Rectal smooth muscle tissue (tissue), 1 donor: ENCODE measurements around the gene ZDHHC4.

ENCODE experiments used
- H3K27ac ChIP-seq: one replicate; pipeline ENCODE4 v1.7.0; 2013; ENCODE audit warnings: low read depth, low read length, inconsistent platforms
- H3K27me3 ChIP-seq: one replicate; pipeline ENCODE4 v1.7.0; 2013; ENCODE audit warnings: low read length; ENCODE audit not compliant: control insufficient read depth, insufficient read depth
- H3K36me3 ChIP-seq: one replicate; pipeline ENCODE4 v1.7.0; 2013; ENCODE audit warnings: low read length; ENCODE audit not compliant: control insufficient read depth, insufficient read depth
- H3K4me1 ChIP-seq: one replicate; pipeline ENCODE4 v1.7.0; 2013; ENCODE audit warnings: low read length; ENCODE audit not compliant: control insufficient read depth, insufficient read depth
- H3K4me3 ChIP-seq: one replicate; pipeline ENCODE4 v1.7.0; 2013; ENCODE audit warnings: low read length
- H3K9ac ChIP-seq: one replicate; pipeline ENCODE4 v1.7.0; 2013; ENCODE audit warnings: low read length

The ZDHHC4 gene

DNA sequence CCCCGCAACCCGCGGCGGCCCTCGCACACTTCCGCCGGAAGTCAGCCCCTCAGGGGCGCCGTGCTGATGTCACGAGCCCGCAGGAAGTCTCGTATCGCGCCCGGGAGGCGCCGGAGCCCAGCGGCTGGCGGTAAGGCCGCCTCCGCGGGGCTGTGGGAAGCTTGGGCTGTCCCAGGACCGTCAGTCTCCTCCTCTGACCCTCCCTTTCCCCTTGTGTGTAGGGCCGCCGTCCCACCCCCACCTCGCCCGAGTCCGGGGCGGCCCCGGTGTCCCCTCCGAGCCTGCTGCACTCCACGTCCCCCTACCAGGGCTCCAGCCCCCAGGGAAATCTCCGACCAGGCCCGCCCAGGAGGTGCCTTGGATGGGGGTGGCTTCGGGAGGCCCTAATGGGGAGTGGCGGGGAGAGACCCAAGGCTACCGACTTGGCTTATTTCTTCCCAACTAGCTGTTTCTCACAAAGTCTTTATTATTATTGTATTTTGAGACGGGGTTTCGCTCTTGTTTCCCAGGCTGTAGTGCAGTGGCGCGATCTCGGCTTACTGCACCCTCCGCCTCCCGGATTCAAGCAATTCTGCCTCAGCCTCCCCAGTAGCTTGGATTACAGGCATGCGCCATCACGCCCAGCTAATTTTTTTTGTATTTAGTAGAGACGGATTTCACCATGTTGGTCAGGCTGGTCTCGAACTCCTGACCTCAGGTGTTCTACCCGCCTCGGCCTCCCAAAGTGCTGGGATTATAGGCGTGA, at the start of gene ZDHHC4:
ZDHHC4 (plus strand) TSS at position 86 of the 745 bp plus-strand sequence. CDS start 3,108 bp downstream, outside the sequence.
- no peaks in the 10 kb centered on the region for H3K27me3 ChIP-seq

GRCh38 chr7:6528401-6529130, 48.7 kb upstream of the ZDHHC4 start:
- no peak overlapping the region for H3K4me3 ChIP-seq
- no peaks in the 10 kb centered on the region for H3K4me1 ChIP-seq
- peaks cover 25% of the 10 kb centered on the region for H3K27me3 ChIP-seq
- H3K27ac ChIP-seq = no peak overlapping the region
- no peaks in the 10 kb centered on the region for H3K36me3 ChIP-seq
- no peak overlapping the region for H3K9ac ChIP-seq

More for the DNA sequence above, at the start of gene ZDHHC4:
- Histone ChIP-seq H3K4me3 (peak within 1 kb of the TSS; percentile 68), H3K36me3 (peaks cover 10% of the 10 kb centered on the region), H3K9ac (peak within 1 kb of the TSS; percentile 67), H3K4me1 (no peaks in the 10 kb centered on the region), H3K27ac (peak within 1 kb of the TSS; percentile 88)

- Histone ChIP-seq H3K27ac (no peak overlapping the region), H3K27me3 (peaks cover 25% of the 10 kb centered on the region), H3K4me1 (no peaks in the 10 kb centered on the region), H3K36me3 (no peaks in the 10 kb centered on the region), H3K9ac (no peak overlapping the region), H3K4me3 (no peak overlapping the region)
Measured at GRCh38 chr7:6529643-6530042, 47.6 kb upstream of the ZDHHC4 start.

DNA sequence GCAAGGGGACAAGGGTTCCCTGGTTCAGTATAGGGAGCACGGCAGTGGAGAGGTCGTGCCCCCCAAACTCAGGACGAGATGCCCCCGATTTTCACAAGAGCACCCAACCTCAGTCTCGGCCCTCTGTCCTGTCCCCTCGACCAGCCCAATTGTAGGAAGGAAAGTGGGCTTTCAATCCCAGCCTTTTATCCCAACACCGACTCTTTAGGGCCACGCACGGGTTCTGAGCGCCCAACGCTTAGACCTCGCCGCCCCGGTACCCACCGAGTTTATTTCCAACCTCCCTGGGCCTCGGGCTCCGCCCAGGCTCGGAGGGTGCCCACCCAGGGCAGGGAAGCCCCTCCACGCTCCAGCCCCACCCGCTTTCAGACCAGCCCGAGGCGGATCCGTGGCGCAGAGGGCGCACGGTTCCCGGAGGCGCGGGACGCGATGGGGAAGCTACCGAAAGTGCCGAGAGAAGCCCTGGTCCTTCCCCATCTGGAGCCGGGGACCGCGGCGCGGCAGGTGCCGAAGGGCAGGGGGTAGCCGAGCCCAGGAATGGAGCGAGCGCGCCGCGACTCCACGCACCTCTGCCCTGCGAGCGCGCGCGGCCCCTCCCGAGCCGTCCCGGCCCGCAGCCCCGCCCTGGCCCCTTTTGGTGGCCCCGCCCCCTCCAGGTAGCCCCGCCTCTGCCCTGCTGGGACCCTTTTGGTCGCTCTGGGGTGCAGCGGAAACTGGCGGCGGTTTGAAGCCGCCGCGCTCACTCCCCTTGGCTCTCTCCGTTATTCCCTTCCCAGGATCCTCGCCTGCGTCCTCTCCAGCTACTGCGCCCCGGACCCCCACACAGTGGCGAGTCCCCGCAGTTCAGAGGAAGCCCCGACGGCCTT, 46.4 kb upstream of the ZDHHC4 start:
- no peak overlapping the region for H3K27ac ChIP-seq
- no peaks in the 10 kb centered on the region for H3K4me1 ChIP-seq
- H3K4me3 ChIP-seq = peak overlapping the region; percentile 36
- no peaks in the 10 kb centered on the region for H3K36me3 ChIP-seq
- H3K9ac ChIP-seq = no peak overlapping the region
- H3K27me3 ChIP-seq = peaks cover 25% of the 10 kb centered on the region

GRCh38 chr7:6531492-6532279, 45.6 kb upstream of the ZDHHC4 start:
- no peaks in the 10 kb centered on the region for H3K4me1 ChIP-seq
- H3K27ac ChIP-seq = no peak overlapping the region
- no peak overlapping the region for H3K4me3 ChIP-seq
- H3K27me3 ChIP-seq = peaks cover 20% of the 10 kb centered on the region
- no peaks in the 10 kb centered on the region for H3K36me3 ChIP-seq
- no peak overlapping the region for H3K9ac ChIP-seq

DNA sequence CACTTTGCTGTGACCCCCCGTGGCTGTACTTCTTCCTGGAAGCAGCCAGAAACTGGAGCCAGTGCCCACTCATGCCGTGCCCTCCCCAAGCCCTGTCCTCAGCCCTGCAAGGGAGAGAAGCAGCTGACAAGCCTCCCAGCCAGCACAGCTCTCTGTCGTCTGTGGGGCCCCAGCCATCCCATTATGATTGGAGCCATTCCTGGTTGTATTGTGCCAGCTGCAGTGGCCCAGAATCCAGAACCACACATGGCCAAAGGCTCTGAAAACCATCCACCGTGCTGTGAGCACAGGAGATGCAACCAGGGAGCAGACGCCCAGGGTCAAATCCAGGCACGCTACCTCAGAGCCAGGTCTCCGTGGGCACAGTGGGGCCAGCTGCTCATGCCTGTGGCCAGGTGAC, 44.7 kb upstream of the ZDHHC4 start:
- H3K36me3 ChIP-seq = no peaks in the 10 kb centered on the region
- H3K27me3 ChIP-seq = peaks cover 20% of the 10 kb centered on the region

GRCh38 chr7:6533893-6534495, 43.3 kb upstream of the ZDHHC4 start:
- H3K4me1 ChIP-seq = no peaks in the 10 kb centered on the region
- H3K27ac ChIP-seq = no peak overlapping the region
- H3K36me3 ChIP-seq = no peaks in the 10 kb centered on the region
- H3K27me3 ChIP-seq = peaks cover 18% of the 10 kb centered on the region
- no peak overlapping the region for H3K4me3 ChIP-seq
- no peak overlapping the region for H3K9ac ChIP-seq

More for the DNA sequence above, 44.7 kb upstream of the ZDHHC4 start:
- no peak overlapping the region for H3K9ac ChIP-seq
- no peak overlapping the region for H3K27ac ChIP-seq
- H3K4me3 ChIP-seq = no peak overlapping the region
- H3K4me1 ChIP-seq = no peaks in the 10 kb centered on the region

DNA sequence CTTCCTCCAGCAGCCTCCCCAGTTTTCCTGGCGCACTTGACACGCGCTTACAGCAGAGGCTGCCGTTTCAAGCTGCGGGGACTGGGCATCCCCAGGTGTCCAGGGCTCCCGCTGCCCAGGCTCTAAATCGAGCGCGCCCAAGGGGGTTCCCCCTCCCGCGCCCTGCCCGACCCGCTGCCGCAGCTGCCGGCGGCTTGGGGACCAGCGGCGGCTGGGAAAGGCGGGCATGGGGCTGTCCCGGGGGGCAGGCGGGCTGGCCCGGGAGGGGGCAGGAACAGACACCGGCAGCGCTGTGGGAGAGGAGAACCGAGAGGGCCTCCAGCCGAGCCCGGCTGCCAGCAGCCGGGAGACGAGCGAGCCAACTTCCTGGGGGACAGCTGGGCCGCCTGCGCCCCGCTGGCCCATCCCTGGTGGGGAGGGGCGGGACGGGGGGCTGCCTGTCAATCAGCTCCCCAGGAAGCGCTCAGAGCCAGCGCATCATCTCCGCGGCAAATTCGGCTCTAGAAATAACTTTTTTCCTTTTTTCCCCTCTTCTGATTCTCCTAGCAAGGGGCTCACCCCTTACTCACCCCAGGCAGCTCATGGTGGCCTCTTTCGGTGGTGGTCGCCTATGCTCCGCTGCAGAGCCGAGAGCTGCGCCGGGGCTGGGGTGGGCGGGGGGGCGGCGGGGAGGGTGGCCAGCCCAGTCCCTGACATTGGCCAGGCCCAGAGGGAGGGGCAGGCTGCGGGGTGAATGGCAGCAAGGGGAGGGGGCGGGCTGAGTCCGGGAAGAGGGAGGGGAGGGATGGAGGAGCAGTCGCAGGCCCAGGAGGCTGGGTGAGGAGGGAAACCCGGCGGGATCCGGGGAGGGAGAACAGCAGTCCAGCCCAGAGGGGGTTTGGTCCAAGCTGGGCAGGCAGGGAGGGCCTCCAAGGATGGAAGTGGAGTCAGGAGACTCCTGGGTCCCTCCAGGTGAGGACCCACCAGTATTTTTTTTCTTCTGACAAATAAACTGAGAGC, 40.7 kb upstream of the ZDHHC4 start:
- no peaks in the 10 kb centered on the region for H3K36me3 ChIP-seq
- no peak overlapping the region for H3K9ac ChIP-seq
- H3K27ac ChIP-seq = no peak overlapping the region
- H3K27me3 ChIP-seq = peaks cover 18% of the 10 kb centered on the region
- no peaks in the 10 kb centered on the region for H3K4me1 ChIP-seq
- H3K4me3 ChIP-seq = peak overlapping the region; percentile 46

DNA sequence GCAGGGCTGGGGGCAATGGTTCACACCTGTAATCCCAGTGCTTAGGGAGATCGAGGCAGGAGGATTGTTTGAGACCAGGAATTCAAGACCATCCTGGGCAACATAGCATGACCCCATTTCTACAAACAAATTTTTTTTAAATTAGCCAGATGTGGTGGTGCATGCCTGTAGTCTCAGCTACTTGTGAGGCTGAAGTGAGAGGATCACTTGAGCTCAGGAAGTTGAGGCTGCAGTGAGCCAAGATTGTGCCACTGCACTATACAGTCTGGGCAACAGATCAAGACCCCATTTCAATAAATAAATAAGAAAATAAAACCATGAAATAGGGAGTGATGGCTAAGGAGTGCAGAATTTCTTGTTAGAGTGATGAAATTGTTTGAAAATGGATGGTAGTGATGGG, 34.9 kb upstream of the ZDHHC4 start:
- H3K9ac ChIP-seq = no peak overlapping the region
- no peak overlapping the region for H3K27ac ChIP-seq
- no peaks in the 10 kb centered on the region for H3K36me3 ChIP-seq
- H3K27me3 ChIP-seq = peaks cover 5% of the 10 kb centered on the region
- H3K4me1 ChIP-seq = no peaks in the 10 kb centered on the region
- H3K4me3 ChIP-seq = no peak overlapping the region

- H3K36me3 ChIP-seq = no peaks in the 10 kb centered on the region
- no peaks in the 10 kb centered on the region for H3K4me1 ChIP-seq
- no peak overlapping the region for H3K4me3 ChIP-seq
- no peak overlapping the region for H3K9ac ChIP-seq
- no peaks in the 10 kb centered on the region for H3K27me3 ChIP-seq
- H3K27ac ChIP-seq = no peak overlapping the region
Measured at GRCh38 chr7:6545398-6546126, 31.7 kb upstream of the ZDHHC4 start.
